ENCODE measurements around the gene GTF2A1. TPM values are rescaled to one million over a fixed set of nuclear protein-coding genes. Genes with fewer than 3 reads are reported as not detected.

The GTF2A1 gene
- total RNA-seq, 1 donor from 2014 or later: 41.0 TPM

- no peaks in the 10 kb centered on the region for H3K27me3 Mint-ChIP-seq (ENCODE audit: insufficient read depth)
- H3K9me3 Mint-ChIP-seq: no peaks in the 10 kb centered on the region
- DNase-seq (ENCODE audit: low spot score): peak; percentile 5
- intact Hi-C loops (cut with micrococcal nuclease): loop anchor here (2.0 kb wide), 1 partner anchor 25 kb away; no protein-coding TSS in a partner anchor
- H3K4me3 Mint-ChIP-seq: no peak overlapping the region
- peaks cover 47% of the 10 kb centered on the region for H3K4me1 Mint-ChIP-seq (ENCODE audit: low read depth)
- H3K27ac Mint-ChIP-seq: peak overlapping the region; percentile 26
- peaks cover 44% of the 10 kb centered on the region for H3K36me3 Mint-ChIP-seq (ENCODE audit: low read depth)
Measured at GRCh38 chr14:81193924-81194633, 26.7 kb downstream of the GTF2A1 start.

GRCh38 chr14:81192594-81192993 lies 28.2 kb downstream of the GTF2A1 start:
- H3K9me3 Mint-ChIP-seq: no peaks in the 10 kb centered on the region
- H3K36me3 Mint-ChIP-seq (ENCODE audit: low read depth): peaks cover 50% of the 10 kb centered on the region
- intact Hi-C loops (cut with micrococcal nuclease): loop anchor here (2.0 kb wide), 1 partner anchor 26 kb away; no protein-coding TSS in a partner anchor
- peaks cover 57% of the 10 kb centered on the region for H3K4me1 Mint-ChIP-seq (ENCODE audit: low read depth)
- H3K27ac Mint-ChIP-seq: peak overlapping the region; percentile 84
- DNase-seq (ENCODE audit: low spot score): peak; percentile 9
- H3K27me3 Mint-ChIP-seq (ENCODE audit: insufficient read depth): no peaks in the 10 kb centered on the region
- H3K4me3 Mint-ChIP-seq: peak overlapping the region; percentile 81

- no peaks in the 10 kb centered on the region for H3K9me3 Mint-ChIP-seq
- H3K4me1 Mint-ChIP-seq (ENCODE audit: low read depth): peaks cover 50% of the 10 kb centered on the region
- intact Hi-C loops (cut with micrococcal nuclease): loop anchor here (2.0 kb wide), 1 partner anchor 17 kb away; no protein-coding TSS in a partner anchor
- no peaks in the 10 kb centered on the region for H3K27me3 Mint-ChIP-seq (ENCODE audit: insufficient read depth)
- H3K4me3 Mint-ChIP-seq: no peak overlapping the region
- no peak for DNase-seq (ENCODE audit: low spot score)
- H3K36me3 Mint-ChIP-seq (ENCODE audit: low read depth): peaks cover 44% of the 10 kb centered on the region
- H3K27ac Mint-ChIP-seq: peak overlapping the region; percentile 21
Measured at GRCh38 chr14:81187832-81188522, 32.8 kb downstream of the GTF2A1 start.

- peaks cover 38% of the 10 kb centered on the region for H3K36me3 Mint-ChIP-seq (ENCODE audit: low read depth)
- no peaks in the 10 kb centered on the region for H3K9me3 Mint-ChIP-seq
- peaks cover 36% of the 10 kb centered on the region for H3K4me1 Mint-ChIP-seq (ENCODE audit: low read depth)
- H3K4me3 Mint-ChIP-seq: no peak overlapping the region
- intact Hi-C loops (cut with micrococcal nuclease): no loop called here
- no peak overlapping the region for H3K27ac Mint-ChIP-seq
- no peak for DNase-seq (ENCODE audit: low spot score)
- no peaks in the 10 kb centered on the region for H3K27me3 Mint-ChIP-seq (ENCODE audit: insufficient read depth)
Measured at GRCh38 chr14:81179631-81180030, 41.1 kb downstream of the GTF2A1 start.

- peaks cover 28% of the 10 kb centered on the region for H3K36me3 Mint-ChIP-seq (ENCODE audit: low read depth)
- H3K4me1 Mint-ChIP-seq (ENCODE audit: low read depth): peaks cover 33% of the 10 kb centered on the region
- intact Hi-C loops (cut with micrococcal nuclease): no loop called here
- DNase-seq (ENCODE audit: low spot score): no peak
- no peak overlapping the region for H3K4me3 Mint-ChIP-seq
- H3K27me3 Mint-ChIP-seq (ENCODE audit: insufficient read depth): no peaks in the 10 kb centered on the region
- no peaks in the 10 kb centered on the region for H3K9me3 Mint-ChIP-seq
- H3K27ac Mint-ChIP-seq: no peak overlapping the region
Measured at GRCh38 chr14:81178063-81178462, 42.7 kb downstream of the GTF2A1 start.

- H3K9me3 Mint-ChIP-seq: no peaks in the 10 kb centered on the region
- peaks cover 21% of the 10 kb centered on the region for H3K36me3 Mint-ChIP-seq (ENCODE audit: low read depth)
- no peaks in the 10 kb centered on the region for H3K27me3 Mint-ChIP-seq (ENCODE audit: insufficient read depth)
- DNase-seq (ENCODE audit: low spot score): no peak
- H3K27ac Mint-ChIP-seq: no peak overlapping the region
- no peak overlapping the region for H3K4me3 Mint-ChIP-seq
- H3K4me1 Mint-ChIP-seq (ENCODE audit: low read depth): peaks cover 28% of the 10 kb centered on the region
- intact Hi-C loops (cut with micrococcal nuclease): no loop called here
Measured at GRCh38 chr14:81177225-81177624, 43.5 kb downstream of the GTF2A1 start.

GRCh38 chr14:81176241-81176640 lies 44.5 kb downstream of the GTF2A1 start:
- no peak for DNase-seq (ENCODE audit: low spot score)
- H3K4me1 Mint-ChIP-seq (ENCODE audit: low read depth): peaks cover 29% of the 10 kb centered on the region
- H3K4me3 Mint-ChIP-seq: no peak overlapping the region
- H3K27ac Mint-ChIP-seq: no peak overlapping the region
- H3K36me3 Mint-ChIP-seq (ENCODE audit: low read depth): peaks cover 14% of the 10 kb centered on the region
- no peaks in the 10 kb centered on the region for H3K9me3 Mint-ChIP-seq
- H3K27me3 Mint-ChIP-seq (ENCODE audit: insufficient read depth): no peaks in the 10 kb centered on the region
- intact Hi-C loops (cut with micrococcal nuclease): no loop called here

- intact Hi-C loops (cut with micrococcal nuclease): loop anchor here (5.0 kb wide), 1 partner anchor 94 kb away; no protein-coding TSS in a partner anchor
- no peak for DNase-seq (ENCODE audit: low spot score)
- H3K9me3 Mint-ChIP-seq: no peaks in the 10 kb centered on the region
- no peak overlapping the region for H3K27ac Mint-ChIP-seq
- peaks cover 48% of the 10 kb centered on the region for H3K4me1 Mint-ChIP-seq (ENCODE audit: low read depth)
- H3K36me3 Mint-ChIP-seq (ENCODE audit: low read depth): peaks cover 5% of the 10 kb centered on the region
- H3K4me3 Mint-ChIP-seq: no peak overlapping the region
- H3K27me3 Mint-ChIP-seq (ENCODE audit: insufficient read depth): no peaks in the 10 kb centered on the region
Measured at GRCh38 chr14:81172881-81173280, 47.9 kb downstream of the GTF2A1 start.

GRCh38 chr14:81172353-81172752 lies 48.4 kb downstream of the GTF2A1 start:
- intact Hi-C loops (cut with micrococcal nuclease): loop anchor here (5.0 kb wide), 1 partner anchor 95 kb away; no protein-coding TSS in a partner anchor
- DNase-seq (ENCODE audit: low spot score): no peak
- H3K4me3 Mint-ChIP-seq: no peak overlapping the region
- H3K36me3 Mint-ChIP-seq (ENCODE audit: low read depth): peaks cover 5% of the 10 kb centered on the region
- H3K9me3 Mint-ChIP-seq: no peaks in the 10 kb centered on the region
- no peak overlapping the region for H3K27ac Mint-ChIP-seq
- peaks cover 42% of the 10 kb centered on the region for H3K4me1 Mint-ChIP-seq (ENCODE audit: low read depth)
- H3K27me3 Mint-ChIP-seq (ENCODE audit: insufficient read depth): no peaks in the 10 kb centered on the region

GRCh38 chr14:81170829-81171195 lies 49.9 kb downstream of the GTF2A1 start:
- peak overlapping the region; percentile 89 for H3K4me3 Mint-ChIP-seq
- no peak for DNase-seq (ENCODE audit: low spot score)
- no peaks in the 10 kb centered on the region for H3K9me3 Mint-ChIP-seq
- intact Hi-C loops (cut with micrococcal nuclease): loop anchor here (1.0 to 5.0 kb wide), 10 partner anchors 18 to 362 kb away; partner anchors contain the start of genes CEP128 and SEL1L
- H3K4me1 Mint-ChIP-seq (ENCODE audit: low read depth): peaks cover 38% of the 10 kb centered on the region
- peak overlapping the region; percentile 94 for H3K27ac Mint-ChIP-seq
- no peaks in the 10 kb centered on the region for H3K27me3 Mint-ChIP-seq (ENCODE audit: insufficient read depth)
- H3K36me3 Mint-ChIP-seq (ENCODE audit: low read depth): peaks cover 4% of the 10 kb centered on the region

GRCh38 chr14:81170104-81170828 lies 50.5 kb downstream of the GTF2A1 start:
- peak; percentile 82 for DNase-seq (ENCODE audit: low spot score)
- peak overlapping the region; percentile 94 for H3K27ac Mint-ChIP-seq
- peak overlapping the region; percentile 89 for H3K4me3 Mint-ChIP-seq
- H3K9me3 Mint-ChIP-seq: no peaks in the 10 kb centered on the region
- peaks cover 40% of the 10 kb centered on the region for H3K4me1 Mint-ChIP-seq (ENCODE audit: low read depth)
- intact Hi-C loops (cut with micrococcal nuclease): loop anchor here (1.0 to 5.0 kb wide), 10 partner anchors 17 to 363 kb away; partner anchors contain the start of genes CEP128 and SEL1L
- peaks cover 4% of the 10 kb centered on the region for H3K36me3 Mint-ChIP-seq (ENCODE audit: low read depth)
- H3K27me3 Mint-ChIP-seq (ENCODE audit: insufficient read depth): no peaks in the 10 kb centered on the region

- Mint-ChIP-seq H3K4me3 (peak overlapping the region; percentile 89), H3K36me3 (ENCODE audit: low read depth) (peaks cover 2% of the 10 kb centered on the region), H3K4me1 (ENCODE audit: low read depth) (peaks cover 44% of the 10 kb centered on the region), H3K9me3 (no peaks in the 10 kb centered on the region), H3K27ac (peak overlapping the region; percentile 94), H3K27me3 (ENCODE audit: insufficient read depth) (no peaks in the 10 kb centered on the region)
- intact Hi-C loops (cut with micrococcal nuclease): loop anchor here (1.0 to 10.0 kb wide), 11 partner anchors 16 to 585 kb away; partner anchors contain the start of genes CEP128 and SEL1L
- no peak for DNase-seq (ENCODE audit: low spot score)
Measured at GRCh38 chr14:81169711-81170103, 51.1 kb downstream of the GTF2A1 start.

All from activated T-helper 1 cell treated with anti-CD3 and anti-CD28 coated beads, Interleukin-12 subunit alpha, Interleukin-12 subunit beta, Interleukin-2, Interleukin-4 antibody, amounts not matched to agents 30 ng/mL and 10 ng/mL and 1 ng/mL, durations not matched to agents 14 hours and 24 hours and 36 hours (primary cell).